Measurements from ENCODE around the gene NDUFS3. TPM values are rescaled to one million over a fixed set of nuclear protein-coding genes. Genes with fewer than 3 reads are reported as not detected.

Gene NDUFS3
- total and polyA plus RNA-seq, 7 donors = 160 to 528 (median 225) TPM

- 63 to 81% (median 70%) methylated on average over 2 of the region's 2 CpGs for WGBS, 3 donors
- intact Hi-C loops (cut with DNase I) = no loop called here
- ATAC-seq (peak in 2 of 4 donors; percentile 33 to 35), DNase-seq (no peak)
- Histone ChIP-seq H3K9me3 (no peaks in the 10 kb centered on the region), H3K4me1 (peaks cover 57% of the 10 kb centered on the region), H3K27ac (peak overlapping the region; percentile 48), H3K27me3 (ENCODE audit: insufficient read depth in 3 of 3, low read length in 2 of 3) (no peaks in the 10 kb centered on the region), H3K36me3 (ENCODE audit: insufficient read depth in 1 of 2, low read depth in 1 of 2) (peaks cover 0 to 7% of the 10 kb centered on the region in 2 donors), H3K4me3 (no peak overlapping the region)
- TF ChIP-seq CTCF (IDR thresholded peaks at IDR 0.05) = no peak
These were observed 46.2 kb upstream of the NDUFS3 start for GRCh38 chr11:47532597-47533213.

DNA sequence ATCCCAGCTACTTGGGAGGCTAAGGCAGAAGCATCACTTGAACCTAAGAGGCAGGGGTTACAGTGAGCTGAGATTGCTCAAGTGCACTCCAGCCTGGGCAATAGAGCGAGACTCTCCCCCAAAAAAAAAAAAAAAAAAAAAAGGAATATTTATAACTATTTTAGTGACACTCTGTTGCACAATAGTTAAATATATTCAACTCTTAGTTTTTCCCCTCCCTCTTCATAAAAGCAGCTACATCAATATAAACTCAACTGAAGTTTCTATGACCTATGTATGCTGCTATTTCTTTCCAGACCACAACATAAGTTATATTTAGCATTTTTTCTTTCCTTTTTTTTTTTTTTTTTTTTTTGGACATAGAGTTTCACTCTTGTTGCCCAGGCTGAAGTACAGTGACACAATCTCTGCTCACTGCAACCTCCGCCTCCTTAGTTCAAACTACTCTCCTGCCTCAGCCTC lies 45.2 kb upstream of the NDUFS3 start:
- ATAC-seq (peak in 3 of 4 donors; percentile 8 to 27 (median 23)), DNase-seq (no peak)
- WGBS, 3 donors = 91 to 96% (median 91%) methylated on average over 2 of the region's 2 CpGs
- H3K4me1 ChIP-seq = peaks cover 61% of the 10 kb centered on the region
- no peaks in the 10 kb centered on the region for H3K27me3 ChIP-seq (ENCODE audit: insufficient read depth in 3 of 3, low read length in 2 of 3)
- no peak for TF ChIP-seq CTCF (IDR thresholded peaks at IDR 0.05)
- peaks cover 0 to 7% of the 10 kb centered on the region in 2 donors for H3K36me3 ChIP-seq (ENCODE audit: insufficient read depth in 1 of 2, low read depth in 1 of 2)
- no peak overlapping the region for H3K4me3 ChIP-seq
- H3K27ac ChIP-seq = peak overlapping the region; percentile 18
- intact Hi-C loops (cut with DNase I) = no loop called here
- H3K9me3 ChIP-seq = no peaks in the 10 kb centered on the region

- Histone ChIP-seq H3K4me1 (peaks cover 71% of the 10 kb centered on the region), H3K27me3 (ENCODE audit: insufficient read depth in 3 of 3, low read length in 2 of 3) (no peaks in the 10 kb centered on the region), H3K4me3 (no peak overlapping the region), H3K27ac (no peak overlapping the region), H3K36me3 (ENCODE audit: insufficient read depth in 1 of 2, low read depth in 1 of 2) (peaks cover 0 to 7% of the 10 kb centered on the region in 2 donors), H3K9me3 (no peaks in the 10 kb centered on the region)
- DNase-seq (no peak), ATAC-seq (no peak)
- 75 to 90% (median 77%) methylated on average over 4 of the region's 4 CpGs for WGBS, 3 donors
- intact Hi-C loops (cut with DNase I) = no loop called here
- no peak for TF ChIP-seq CTCF (IDR thresholded peaks at IDR 0.05)
These were observed 44.1 kb upstream of the NDUFS3 start for GRCh38 chr11:47534704-47535251.

DNA sequence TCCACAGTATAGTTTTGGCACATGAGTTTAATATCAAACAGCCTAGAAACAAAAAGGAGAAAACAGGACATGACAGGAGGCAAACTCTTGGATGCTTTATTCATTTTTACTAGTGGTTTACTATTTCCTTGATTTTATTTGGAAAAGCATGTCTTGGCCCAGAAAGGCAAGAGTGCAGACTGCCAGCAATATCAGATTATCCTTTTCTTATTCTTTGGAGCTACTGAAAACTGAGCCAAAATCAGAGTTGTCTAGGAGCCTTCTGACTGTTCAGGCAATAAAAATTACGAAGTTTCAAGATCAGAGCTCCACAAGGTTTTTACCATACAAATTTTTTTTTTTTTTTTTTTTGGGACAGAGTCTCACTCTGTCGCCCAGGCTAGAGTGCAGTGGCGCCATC lies 42.0 kb upstream of the NDUFS3 start:
- 72 to 82% (median 77%) methylated on average over 1 to 3 of the region's 3 CpGs for WGBS, 3 donors
- DNase-seq (no peak), ATAC-seq (no peak)
- no peak overlapping the region for H3K4me3 ChIP-seq
- no peak overlapping the region for H3K27ac ChIP-seq
- H3K4me1 ChIP-seq = peaks cover 85% of the 10 kb centered on the region
- intact Hi-C loops (cut with DNase I) = no loop called here
- no peaks in the 10 kb centered on the region for H3K9me3 ChIP-seq
- TF ChIP-seq CTCF (IDR thresholded peaks at IDR 0.05) = no peak
- no peaks in the 10 kb centered on the region for H3K27me3 ChIP-seq (ENCODE audit: insufficient read depth in 3 of 3, low read length in 2 of 3)
- peaks cover 0 to 7% of the 10 kb centered on the region in 2 donors for H3K36me3 ChIP-seq (ENCODE audit: insufficient read depth in 1 of 2, low read depth in 1 of 2)
